ENCODE results near the gene GLT1D1.

Gene GLT1D1

DNA sequence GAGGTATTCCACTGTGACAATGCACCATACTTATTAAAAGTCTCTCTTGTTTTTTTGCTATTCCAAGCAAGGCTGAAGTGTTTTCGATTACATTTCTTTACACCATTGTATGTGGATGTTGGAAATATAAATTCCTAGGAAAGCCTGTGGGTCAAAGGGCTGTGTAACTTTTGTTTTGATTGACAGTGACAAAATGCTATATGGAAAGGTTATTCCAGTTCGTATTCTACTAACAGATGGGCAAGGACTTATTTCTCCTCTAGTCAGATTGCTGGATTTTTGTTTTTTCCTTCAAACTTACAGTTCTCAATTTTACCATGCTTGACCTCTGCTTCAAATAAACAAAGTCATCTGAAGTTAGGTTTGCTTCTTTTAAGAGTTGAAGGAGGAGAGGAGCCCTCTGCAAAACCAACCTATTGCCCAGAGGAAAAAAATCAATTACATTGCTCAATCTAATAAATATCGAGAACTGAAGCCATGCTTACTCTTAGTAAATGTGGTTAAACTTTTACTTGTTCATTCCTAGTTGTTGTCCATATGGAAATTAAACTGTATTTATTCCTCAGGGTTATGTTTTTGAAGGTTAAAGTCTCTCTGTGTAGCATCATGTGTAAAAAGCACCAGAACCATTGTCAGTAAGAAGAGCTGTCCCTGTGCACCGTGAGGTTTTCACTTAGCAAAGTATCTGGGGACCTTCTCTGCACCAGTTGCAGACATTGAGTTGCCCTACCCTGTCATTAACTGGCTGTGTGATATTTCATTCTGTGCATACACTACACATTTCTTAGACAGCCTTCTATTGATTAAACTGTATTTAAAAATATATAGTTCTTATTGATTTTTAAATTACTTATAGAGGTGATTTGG, 26.9 kb downstream of the GLT1D1 start:
- H3K27ac ChIP-seq: no peak overlapping the region
- TF ChIP-seq ZFX (IDR thresholded peaks at IDR 0.05; ENCODE audit: borderline replicate concordance): no peak
- TF ChIP-seq CTCF (IDR thresholded peaks at IDR 0.05): no peak

- no peak overlapping the region for H3K27ac ChIP-seq
These were observed 38.6 kb downstream of the GLT1D1 start for GRCh38 chr12:128891856-128892255.

DNA sequence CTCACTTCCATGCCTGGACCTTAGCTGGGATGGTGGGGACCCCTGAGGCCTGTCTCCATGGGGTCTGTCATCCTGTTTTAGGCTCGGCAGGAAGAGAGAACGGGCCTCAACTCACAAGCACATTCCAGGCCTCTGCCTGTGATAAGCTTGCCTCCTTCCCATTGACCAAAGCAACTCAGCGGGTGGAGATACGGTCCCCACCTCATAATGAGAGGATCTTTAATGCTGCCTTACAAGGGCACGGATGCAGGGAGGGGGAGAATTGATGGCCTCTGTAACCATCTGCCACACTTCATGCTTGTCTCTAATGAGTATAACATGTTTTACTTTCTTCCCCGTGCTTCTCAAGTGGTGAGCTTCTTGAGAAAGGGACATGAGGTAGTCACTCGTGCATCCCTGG, 50.0 kb downstream of the GLT1D1 start:
- no peak for TF ChIP-seq CTCF (IDR thresholded peaks at IDR 0.05)
- TF ChIP-seq ZFX (IDR thresholded peaks at IDR 0.05; ENCODE audit: borderline replicate concordance): no peak
- H3K27ac ChIP-seq: no peak overlapping the region

More at GRCh38 chr12:128891856-128892255, 38.6 kb downstream of the GLT1D1 start:
- TF ChIP-seq ZFX (IDR thresholded peaks at IDR 0.05; ENCODE audit: borderline replicate concordance) (no peak), CTCF (IDR thresholded peaks at IDR 0.05) (no peak)

DNA sequence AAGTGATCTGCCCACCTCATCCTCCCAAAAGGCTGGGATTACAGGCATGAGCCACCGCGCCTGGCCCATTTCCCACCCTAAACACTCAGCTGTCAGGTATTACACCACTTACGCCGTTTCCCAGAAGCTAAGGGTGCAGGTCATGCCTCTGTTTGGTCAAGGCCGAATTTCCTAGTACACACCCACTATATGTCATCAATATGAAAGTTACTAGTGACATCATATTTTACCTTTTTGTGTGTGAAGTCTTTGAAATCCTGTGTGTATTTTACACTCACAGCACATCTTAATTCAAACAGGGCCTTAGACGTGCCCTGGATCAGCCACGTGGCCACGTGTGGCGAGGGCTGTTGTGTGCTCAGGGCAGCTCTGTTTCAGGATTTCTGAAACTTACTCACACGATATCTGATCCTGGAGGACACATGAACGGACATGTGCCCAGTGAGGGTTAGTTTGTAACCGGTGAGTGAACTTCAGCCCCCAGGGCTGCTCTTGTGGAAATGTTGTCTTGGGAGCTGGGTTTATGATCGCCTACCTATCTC, 51.8 kb downstream of the GLT1D1 start:
- H3K27ac ChIP-seq: no peak overlapping the region
- no peak for TF ChIP-seq ZFX (IDR thresholded peaks at IDR 0.05; ENCODE audit: borderline replicate concordance)
- no peak for TF ChIP-seq CTCF (IDR thresholded peaks at IDR 0.05)

DNA sequence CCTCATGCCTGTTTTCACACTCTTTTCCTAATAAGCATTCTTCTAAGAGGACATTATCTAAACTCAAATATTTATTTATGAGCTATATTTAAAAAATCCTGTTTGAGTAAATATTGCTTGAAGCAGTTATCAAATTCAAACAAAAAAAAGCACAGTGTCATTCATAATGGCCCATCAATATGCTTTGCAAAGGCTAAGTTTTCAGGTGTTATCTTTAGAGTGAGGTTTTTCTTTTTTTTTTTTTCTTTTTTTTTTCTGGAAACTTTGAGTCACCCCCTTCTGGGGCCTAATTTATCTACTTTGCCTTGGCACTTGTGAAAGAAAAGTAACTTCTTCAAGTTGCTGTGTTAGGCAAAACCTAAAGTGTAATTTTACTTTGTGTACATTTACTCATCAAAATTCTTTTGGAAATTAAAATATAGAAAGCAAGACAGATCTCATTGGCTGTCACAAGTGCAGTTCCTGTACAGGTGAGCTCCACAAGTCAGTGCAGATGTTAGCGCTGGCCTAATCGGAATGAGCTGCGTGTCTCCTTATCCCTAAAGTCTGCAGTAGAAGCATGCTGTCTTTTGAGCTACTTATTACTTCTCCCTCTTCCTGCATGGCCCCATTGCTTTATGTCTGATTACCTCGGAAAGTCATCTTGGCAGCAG, 53.3 kb downstream of the GLT1D1 start:
- H3K27ac ChIP-seq: no peak overlapping the region
- TF ChIP-seq ZFX (IDR thresholded peaks at IDR 0.05; ENCODE audit: borderline replicate concordance): no peak
- no peak for TF ChIP-seq CTCF (IDR thresholded peaks at IDR 0.05)

DNA sequence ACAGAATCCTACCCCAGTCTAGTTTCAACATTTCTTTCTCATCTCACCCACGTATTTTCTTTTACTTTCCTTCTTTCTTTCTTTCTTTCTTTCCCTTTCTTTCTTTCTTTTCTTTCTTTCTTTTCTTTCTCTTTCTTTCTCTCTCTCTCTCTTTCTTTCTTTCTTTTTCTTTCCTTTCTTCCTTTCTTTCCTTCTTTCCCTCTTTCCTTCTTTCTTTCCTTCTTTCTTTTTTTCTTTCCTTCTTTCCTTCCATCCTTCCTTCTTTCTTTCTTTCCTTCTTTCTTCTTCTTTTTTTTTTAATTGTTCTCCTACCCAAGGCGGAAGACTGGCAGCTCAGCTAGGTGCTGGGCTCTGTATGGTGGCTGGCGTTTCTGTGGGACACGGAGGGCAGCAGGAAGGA, 55.0 kb downstream of the GLT1D1 start:
- no peak for TF ChIP-seq CTCF (IDR thresholded peaks at IDR 0.05)
- H3K27ac ChIP-seq: no peak overlapping the region

DNA sequence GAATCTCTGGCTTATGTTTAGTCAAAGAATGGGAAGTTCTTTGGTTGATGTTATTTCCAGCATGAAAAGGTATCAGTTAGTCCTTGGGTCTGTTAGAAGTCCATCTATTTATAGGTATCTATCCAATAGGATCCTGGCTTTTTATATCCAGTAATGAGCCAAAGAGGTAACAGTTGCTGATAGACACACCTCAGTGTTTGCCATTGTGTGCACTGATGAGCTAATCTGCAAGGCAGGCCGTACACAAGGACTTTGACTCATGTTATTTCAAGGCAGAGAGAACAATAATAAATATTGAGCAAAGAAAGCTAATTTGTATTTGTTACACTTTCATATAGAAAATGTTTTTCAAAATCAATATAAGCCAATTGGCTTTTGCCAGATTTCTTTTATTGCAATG, 56.4 kb downstream of the GLT1D1 start:
- no peak for TF ChIP-seq ZFX (IDR thresholded peaks at IDR 0.05; ENCODE audit: borderline replicate concordance)
- no peak for TF ChIP-seq CTCF (IDR thresholded peaks at IDR 0.05)
- H3K27ac ChIP-seq: no peak overlapping the region
